Gastrocnemius medialis (tissue), 4 donors: ENCODE results near the gene APBB2.

Experiments
- POLR2A ChIP-seq, 2 donors: fragments of 450-650 bp; IDR thresholded peaks; one replicate each; pipeline ENCODE4 v1.6.1; 2017; ENCODE audit warnings: antibody characterized with exemption in 2 of 2, mild to moderate bottlenecking in 2 of 2, moderate library complexity in 2 of 2
- TF ChIP-seq, protein P1 (sequence below), 5 experiments: fragments of 450-650 bp in 3 of 5; fragments of 200-600 bp in 2 of 5; sonication (generic) in 2 of 5; IDR thresholded peaks in 4 of 5; conservative IDR thresholded peaks in 1 of 5; 1 replicate in 4 of 5; 2 replicates in 1 of 5; pipeline ENCODE4 v1.5.1; 2016 to 2019; ENCODE audit warnings: antibody characterized with exemption in 5 of 5, mild to moderate bottlenecking in 3 of 5, moderate library complexity in 3 of 5

DNA sequence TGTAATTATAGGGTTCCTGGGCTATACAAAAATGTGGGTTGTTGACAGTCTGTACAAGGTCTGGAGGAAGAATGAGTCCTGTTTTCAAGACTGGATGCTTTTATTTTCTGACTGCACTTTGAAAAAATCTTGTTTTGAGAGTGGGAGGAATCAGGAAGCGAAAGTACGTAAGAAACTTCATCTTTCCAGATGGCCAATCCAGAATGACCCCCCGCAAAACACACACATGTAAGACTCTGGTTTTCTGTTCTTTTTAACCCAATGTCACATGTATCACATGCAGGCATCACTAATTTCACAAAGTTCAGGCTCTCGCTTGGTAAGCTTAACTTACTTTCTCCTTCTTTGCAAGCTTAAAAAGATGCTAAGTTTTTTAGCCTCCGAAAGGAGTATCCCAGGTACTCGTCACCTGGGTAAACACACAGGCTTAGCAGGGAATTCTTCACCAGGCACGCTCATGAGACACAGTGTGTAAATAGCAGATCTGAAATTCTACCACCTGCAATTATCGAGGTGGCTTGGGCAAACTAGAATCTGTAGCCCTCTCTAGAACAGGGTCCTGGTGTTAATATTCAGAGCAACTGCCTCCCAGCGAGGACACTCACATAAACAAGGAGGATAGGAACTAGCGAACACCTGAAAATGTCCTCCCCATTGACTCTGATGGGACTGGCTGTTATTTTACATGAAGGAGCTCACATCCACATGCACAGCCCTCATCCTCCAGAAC is 373.9 kb downstream of the APBB2 start:
- TF ChIP-seq, protein P1, sequence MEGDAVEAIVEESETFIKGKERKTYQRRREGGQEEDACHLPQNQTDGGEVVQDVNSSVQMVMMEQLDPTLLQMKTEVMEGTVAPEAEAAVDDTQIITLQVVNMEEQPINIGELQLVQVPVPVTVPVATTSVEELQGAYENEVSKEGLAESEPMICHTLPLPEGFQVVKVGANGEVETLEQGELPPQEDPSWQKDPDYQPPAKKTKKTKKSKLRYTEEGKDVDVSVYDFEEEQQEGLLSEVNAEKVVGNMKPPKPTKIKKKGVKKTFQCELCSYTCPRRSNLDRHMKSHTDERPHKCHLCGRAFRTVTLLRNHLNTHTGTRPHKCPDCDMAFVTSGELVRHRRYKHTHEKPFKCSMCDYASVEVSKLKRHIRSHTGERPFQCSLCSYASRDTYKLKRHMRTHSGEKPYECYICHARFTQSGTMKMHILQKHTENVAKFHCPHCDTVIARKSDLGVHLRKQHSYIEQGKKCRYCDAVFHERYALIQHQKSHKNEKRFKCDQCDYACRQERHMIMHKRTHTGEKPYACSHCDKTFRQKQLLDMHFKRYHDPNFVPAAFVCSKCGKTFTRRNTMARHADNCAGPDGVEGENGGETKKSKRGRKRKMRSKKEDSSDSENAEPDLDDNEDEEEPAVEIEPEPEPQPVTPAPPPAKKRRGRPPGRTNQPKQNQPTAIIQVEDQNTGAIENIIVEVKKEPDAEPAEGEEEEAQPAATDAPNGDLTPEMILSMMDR (IDR thresholded peaks at IDR 0.05 in 4 of 5, conservative IDR thresholded peaks at IDR 0.05 in 1 of 5), result no peak
- no peak for TF ChIP-seq POLR2A (IDR thresholded peaks at IDR 0.05)
